ENCODE data around the gene HSCB. TPM values are rescaled to one million over a fixed set of nuclear protein-coding genes. Genes with fewer than 3 reads are reported as not detected.

HSCB gene
- total RNA-seq, 1 experiment from 2014 or later: 10.2 TPM

DNA sequence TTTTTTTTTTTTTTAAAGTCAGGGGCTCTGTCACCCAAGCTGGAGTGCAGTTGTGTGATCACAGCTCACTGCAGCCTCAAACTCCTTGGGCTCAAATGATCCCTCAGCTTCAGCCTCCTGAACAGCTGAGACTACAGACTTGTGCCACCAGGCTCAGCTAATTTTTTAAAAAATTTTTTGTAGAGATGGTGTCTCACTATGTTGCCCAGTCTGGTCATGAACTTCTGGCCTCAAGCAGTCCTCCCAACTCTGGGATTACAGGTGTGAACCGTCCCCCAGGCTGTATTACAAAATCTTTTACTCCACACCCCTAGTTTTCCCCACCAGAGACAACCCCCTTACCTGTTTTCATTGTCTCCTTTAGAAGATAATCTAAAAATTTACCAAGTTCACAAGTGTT lies 32.5 kb downstream of the HSCB start:
- H3K27ac ChIP-seq (ENCODE audit: low read length): no peak overlapping the region
- BruUV-seq (replicated peaks): no TSS peak
- in situ Hi-C loops (cut with HindIII; ENCODE audit: low pct_unique_long_range_greater_than_20kb, low sequenced_read_pairs): no loop called here
- POLR2A ChIA-PET: no interaction called here
- no peaks in the 10 kb centered on the region for H3K27me3 ChIP-seq (ENCODE audit: control insufficient read depth, insufficient read depth, low read length)
- H3K36me3 ChIP-seq (ENCODE audit: control insufficient read depth, insufficient read depth, low read length): peaks cover 4% of the 10 kb centered on the region; the same call in 1 of the 2 replicates
- DNase-seq (ENCODE audit: low read depth, low spot score) (no peak), ATAC-seq (no peak)
- no peaks in the 10 kb centered on the region for H3K4me1 ChIP-seq (ENCODE audit: control insufficient read depth, insufficient read depth, low read length)
- TF ChIP-seq TCF7L2 (IDR thresholded peaks at IDR 0.05; ENCODE audit: low read depth, low read length) (no peak), SIN3A (IDR thresholded peaks at IDR 0.05; ENCODE audit: borderline replicate concordance, insufficient read depth, low read depth, low read length) (no peak), POLR2AphosphoS5 (IDR thresholded peaks at IDR 0.05; ENCODE audit: low read depth, low read length) (no peak)
- TF ChIP-seq, protein P1, sequence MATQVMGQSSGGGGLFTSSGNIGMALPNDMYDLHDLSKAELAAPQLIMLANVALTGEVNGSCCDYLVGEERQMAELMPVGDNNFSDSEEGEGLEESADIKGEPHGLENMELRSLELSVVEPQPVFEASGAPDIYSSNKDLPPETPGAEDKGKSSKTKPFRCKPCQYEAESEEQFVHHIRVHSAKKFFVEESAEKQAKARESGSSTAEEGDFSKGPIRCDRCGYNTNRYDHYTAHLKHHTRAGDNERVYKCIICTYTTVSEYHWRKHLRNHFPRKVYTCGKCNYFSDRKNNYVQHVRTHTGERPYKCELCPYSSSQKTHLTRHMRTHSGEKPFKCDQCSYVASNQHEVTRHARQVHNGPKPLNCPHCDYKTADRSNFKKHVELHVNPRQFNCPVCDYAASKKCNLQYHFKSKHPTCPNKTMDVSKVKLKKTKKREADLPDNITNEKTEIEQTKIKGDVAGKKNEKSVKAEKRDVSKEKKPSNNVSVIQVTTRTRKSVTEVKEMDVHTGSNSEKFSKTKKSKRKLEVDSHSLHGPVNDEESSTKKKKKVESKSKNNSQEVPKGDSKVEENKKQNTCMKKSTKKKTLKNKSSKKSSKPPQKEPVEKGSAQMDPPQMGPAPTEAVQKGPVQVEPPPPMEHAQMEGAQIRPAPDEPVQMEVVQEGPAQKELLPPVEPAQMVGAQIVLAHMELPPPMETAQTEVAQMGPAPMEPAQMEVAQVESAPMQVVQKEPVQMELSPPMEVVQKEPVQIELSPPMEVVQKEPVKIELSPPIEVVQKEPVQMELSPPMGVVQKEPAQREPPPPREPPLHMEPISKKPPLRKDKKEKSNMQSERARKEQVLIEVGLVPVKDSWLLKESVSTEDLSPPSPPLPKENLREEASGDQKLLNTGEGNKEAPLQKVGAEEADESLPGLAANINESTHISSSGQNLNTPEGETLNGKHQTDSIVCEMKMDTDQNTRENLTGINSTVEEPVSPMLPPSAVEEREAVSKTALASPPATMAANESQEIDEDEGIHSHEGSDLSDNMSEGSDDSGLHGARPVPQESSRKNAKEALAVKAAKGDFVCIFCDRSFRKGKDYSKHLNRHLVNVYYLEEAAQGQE (IDR thresholded peaks at IDR 0.05; ENCODE audit: insufficient read depth in 1 of 2, low read depth in 2 of 2, low read length in 1 of 2): no peak
- TF ChIP-seq, protein P2, sequence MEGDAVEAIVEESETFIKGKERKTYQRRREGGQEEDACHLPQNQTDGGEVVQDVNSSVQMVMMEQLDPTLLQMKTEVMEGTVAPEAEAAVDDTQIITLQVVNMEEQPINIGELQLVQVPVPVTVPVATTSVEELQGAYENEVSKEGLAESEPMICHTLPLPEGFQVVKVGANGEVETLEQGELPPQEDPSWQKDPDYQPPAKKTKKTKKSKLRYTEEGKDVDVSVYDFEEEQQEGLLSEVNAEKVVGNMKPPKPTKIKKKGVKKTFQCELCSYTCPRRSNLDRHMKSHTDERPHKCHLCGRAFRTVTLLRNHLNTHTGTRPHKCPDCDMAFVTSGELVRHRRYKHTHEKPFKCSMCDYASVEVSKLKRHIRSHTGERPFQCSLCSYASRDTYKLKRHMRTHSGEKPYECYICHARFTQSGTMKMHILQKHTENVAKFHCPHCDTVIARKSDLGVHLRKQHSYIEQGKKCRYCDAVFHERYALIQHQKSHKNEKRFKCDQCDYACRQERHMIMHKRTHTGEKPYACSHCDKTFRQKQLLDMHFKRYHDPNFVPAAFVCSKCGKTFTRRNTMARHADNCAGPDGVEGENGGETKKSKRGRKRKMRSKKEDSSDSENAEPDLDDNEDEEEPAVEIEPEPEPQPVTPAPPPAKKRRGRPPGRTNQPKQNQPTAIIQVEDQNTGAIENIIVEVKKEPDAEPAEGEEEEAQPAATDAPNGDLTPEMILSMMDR (IDR thresholded peaks at IDR 0.05): no peak
- H3K9me3 ChIP-seq (ENCODE audit: control insufficient read depth, insufficient read depth, low read depth, low read length): no peaks in the 10 kb centered on the region
- CTCF ChIA-PET: no interaction called here
- no peak overlapping the region for H3K4me3 ChIP-seq (ENCODE audit: low read depth in 2 of 2, low read length in 2 of 2)
- intact Hi-C loops (cut with micrococcal nuclease; ENCODE audit: unreplicated experiment): no loop called here

DNA sequence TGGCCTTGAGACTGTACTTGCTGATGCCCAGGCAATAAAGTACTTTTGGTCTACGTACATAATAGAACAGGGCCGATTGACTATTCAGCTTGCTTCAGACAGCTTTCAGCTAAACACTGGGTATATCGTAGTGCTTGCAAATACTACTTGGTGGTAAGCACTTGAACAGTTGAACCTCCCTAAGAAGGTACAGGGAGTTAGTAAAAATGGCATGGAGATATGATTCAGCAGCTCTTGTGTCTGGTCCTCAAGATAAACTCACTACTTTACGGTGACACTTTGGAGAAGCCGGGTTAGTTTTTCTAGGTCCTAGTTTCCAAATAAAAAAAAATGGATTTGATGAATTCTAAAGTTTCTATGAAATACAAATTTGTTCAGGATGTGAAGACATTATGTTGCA lies 38.0 kb downstream of the HSCB start:
- no peak for DNase-seq (ENCODE audit: low read depth, low spot score)
- in situ Hi-C loops (cut with HindIII; ENCODE audit: low pct_unique_long_range_greater_than_20kb, low sequenced_read_pairs): no loop called here

More for the DNA sequence above, 38.0 kb downstream of the HSCB start:
- no peak for ATAC-seq
- Histone ChIP-seq H3K4me3 (ENCODE audit: low read depth in 2 of 2, low read length in 2 of 2) (no peak overlapping the region), H3K9me3 (ENCODE audit: control insufficient read depth, insufficient read depth, low read depth, low read length) (no peaks in the 10 kb centered on the region), H3K36me3 (ENCODE audit: control insufficient read depth, insufficient read depth, low read length) (peaks cover 12% of the 10 kb centered on the region), H3K27ac (ENCODE audit: low read length) (no peak overlapping the region), H3K27me3 (ENCODE audit: control insufficient read depth, insufficient read depth, low read length) (no peaks in the 10 kb centered on the region), H3K4me1 (ENCODE audit: control insufficient read depth, insufficient read depth, low read length) (no peaks in the 10 kb centered on the region)
- POLR2A ChIA-PET: interaction anchor here (0.6 kb wide), 1 partner anchor 15 kb away, joined by 3 read pairs; no protein-coding TSS in a partner anchor
- TSS peak; percentile 18 for BruUV-seq (replicated peaks)
- CTCF ChIA-PET: no interaction called here
- intact Hi-C loops (cut with micrococcal nuclease; ENCODE audit: unreplicated experiment): no loop called here
- TF ChIP-seq, protein P1 (IDR thresholded peaks at IDR 0.05; ENCODE audit: insufficient read depth in 1 of 2, low read depth in 2 of 2, low read length in 1 of 2): no peak
- no peak for TF ChIP-seq POLR2AphosphoS5 (IDR thresholded peaks at IDR 0.05; ENCODE audit: low read depth, low read length)
- TF ChIP-seq, protein P2 (IDR thresholded peaks at IDR 0.05): no peak

Data from Panc1 (cell line).